ENCODE data around the gene CCDC74B.

GRCh38 chr2:130156624-130157004 is 11.7 kb upstream of the CCDC74B start:
- TF ChIP-seq RAD21 (IDR thresholded peaks at IDR 0.05; ENCODE audit: low read depth) (no peak), TAF1 (IDR thresholded peaks at IDR 0.05; ENCODE audit: low read depth) (no peak), MAX (IDR thresholded peaks at IDR 0.05) (no peak), TEAD4 (IDR thresholded peaks at IDR 0.05) (no peak), FOXM1 (IDR thresholded peaks at IDR 0.05; ENCODE audit: borderline replicate concordance, low read depth) (no peak), CREB1 (IDR thresholded peaks at IDR 0.05; ENCODE audit: low read depth) (no peak)

All from Ishikawa (cell line).